NCI-H748 (cell line): Measurements from ENCODE around the gene GRID1.
"Not testable (repeated sequence)": the region's sequence is repeated elsewhere in the genome, so short reads cannot be mapped to it uniquely, and the experiment has no call there.

ENCODE experiments used
- DNase-seq: peaks from one replicate; lab custom pipeline; 2025; ENCODE audit not compliant: unreplicated experiment; lab: John Stamatoyannopoulos, UW

Gene GRID1

DNA sequence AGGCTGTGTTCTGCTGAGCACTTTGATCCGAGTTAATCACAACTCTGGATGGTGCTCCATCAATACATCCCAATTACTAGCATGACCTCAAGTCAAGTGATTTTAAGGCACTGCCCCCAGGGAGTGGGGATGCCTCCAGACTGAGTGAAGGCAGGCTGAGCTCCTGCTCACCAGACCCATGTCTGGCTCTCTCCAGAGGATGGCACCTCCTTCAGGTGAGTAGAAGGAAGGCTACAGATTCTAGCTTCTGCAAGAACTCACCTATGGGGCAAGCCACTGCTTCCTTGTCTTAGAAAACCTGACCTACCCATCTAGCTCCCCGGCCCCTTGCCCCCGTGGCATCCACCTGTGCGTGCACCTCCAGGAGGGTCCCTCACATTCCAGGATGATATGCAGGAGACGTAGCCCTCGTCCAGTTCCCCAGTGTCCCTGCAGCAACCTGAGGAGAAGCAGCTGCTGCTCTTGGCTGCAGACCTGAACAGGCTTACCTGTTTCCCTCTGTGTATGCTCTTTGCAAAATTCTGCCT lies 390.3 kb downstream of the GRID1 start:
- DNase-seq: no peak

DNA sequence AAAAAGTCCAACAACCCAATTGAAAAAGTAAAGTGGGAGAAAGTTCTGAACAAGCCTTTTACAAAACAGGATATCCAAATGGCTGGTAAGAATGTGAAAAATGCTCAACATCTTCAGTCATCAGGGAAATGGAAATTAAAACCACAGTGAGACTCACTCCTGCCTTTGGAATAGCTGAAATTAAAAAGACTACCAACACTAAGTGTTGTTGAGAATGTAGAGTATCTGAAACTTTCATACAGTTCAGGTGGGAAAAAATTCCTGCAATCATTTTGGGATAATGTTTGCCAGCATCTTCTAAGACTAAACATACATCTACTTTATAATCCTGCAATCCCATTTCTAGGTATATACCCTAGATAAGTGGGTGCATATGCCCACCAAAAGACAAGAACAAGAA lies 395.1 kb downstream of the GRID1 start:
- no peak for DNase-seq

DNA sequence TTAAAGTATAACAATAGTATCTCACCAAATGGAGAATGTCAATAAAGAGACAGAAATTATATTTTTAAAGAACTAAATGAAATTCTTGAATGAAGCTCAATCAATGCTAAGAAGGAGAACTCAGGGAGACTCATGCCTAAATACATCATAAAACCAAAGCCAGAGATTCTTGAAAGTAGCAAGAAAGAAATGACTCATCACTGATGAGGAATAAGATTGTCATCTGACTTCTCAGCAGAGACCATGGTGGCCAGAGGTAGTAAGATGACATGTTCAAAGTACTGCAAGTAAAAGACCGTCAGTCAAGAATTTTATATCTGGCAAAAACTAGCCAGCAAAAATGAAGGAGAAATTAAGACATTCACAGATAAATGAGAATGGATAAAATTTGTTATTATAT lies 399.0 kb downstream of the GRID1 start:
- no peak for DNase-seq

DNA sequence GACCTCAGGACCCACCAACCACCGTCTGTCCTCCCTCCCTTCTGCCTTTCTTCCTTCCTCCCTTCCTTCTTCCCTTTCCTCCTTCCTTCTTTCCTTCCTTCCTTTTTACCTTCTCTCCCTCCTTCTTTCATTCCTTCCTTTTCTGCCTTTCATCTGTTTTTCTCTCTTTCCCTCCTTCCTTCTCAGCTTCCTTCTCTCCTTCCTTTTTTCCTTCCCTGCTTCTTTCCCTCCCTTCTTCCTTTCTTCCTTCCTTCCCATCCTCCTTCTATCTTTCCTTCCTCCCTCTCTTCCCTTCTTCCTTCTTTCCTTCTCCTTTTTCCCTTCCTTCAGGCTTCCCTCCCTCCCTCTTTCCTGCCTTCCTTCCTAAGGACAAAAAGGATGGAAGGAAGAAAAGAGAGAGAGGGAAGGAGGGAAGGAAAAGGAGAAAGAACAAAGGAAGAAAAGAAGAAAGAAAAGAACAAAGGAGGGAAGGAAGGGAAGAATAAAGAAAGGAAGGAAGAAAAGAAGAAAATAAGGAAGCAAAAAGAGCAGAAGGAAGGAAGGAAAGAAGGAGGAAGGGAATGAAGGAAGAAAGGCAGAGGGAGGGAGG lies 405.0 kb downstream of the GRID1 start:
- DNase-seq: no peak

DNA sequence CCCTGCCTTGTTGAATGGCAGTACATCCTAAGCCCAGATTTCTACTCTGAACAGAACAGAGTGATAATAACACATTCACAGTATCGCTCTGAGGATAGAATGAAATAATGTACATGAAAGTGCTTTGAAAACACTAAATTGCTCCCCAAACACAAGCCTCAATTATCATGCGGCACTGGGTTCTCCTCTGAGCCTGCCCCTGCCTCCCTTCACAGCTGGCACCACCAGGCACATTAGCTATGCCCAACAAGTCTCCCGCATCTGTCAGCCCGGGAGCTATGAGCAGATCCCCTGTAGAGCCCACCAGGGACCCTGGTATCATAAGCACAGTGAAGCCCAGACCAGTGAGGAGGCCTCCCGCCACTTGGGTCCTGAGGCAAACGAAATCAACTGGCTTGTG lies 405.5 kb downstream of the GRID1 start:
- peak; percentile 18 for DNase-seq

DNA sequence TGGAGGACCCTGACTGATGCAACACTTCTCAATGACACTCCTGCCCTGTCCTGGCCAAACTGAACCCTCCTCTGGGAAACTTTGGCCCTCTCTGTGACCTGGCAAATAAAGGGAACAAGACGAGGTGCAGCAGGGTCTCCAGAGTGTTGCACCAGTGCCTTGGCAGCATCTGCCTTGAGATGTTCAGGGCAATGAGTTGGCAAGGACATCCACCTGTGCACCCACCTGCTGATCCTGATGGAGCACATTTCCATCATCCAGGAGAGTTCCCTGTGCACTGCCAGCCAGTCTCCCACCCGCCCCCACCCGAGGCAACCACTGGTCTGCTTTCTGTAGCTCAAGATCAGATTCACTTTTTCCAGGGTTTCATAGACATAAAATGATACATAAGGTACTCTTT lies 407.4 kb downstream of the GRID1 start:
- DNase-seq: no peak

DNA sequence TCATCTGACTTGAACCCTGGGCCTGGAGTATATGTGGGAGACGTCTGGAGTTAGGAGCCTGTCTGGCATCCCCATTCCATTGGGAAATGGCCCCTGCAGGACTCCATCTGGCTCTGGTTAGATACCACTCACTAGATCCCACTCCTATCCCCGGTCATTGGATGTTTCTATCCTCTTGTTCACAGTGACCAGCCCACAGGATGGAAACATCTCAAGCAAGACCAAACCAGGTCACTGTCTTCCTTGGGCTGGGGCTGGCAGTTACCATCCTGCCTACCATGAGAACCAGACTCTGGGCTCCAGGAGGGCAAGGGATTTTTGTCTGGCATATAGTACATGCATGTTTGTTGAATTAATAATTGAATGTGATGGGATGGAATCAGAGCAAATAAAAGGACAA lies 415.7 kb downstream of the GRID1 start:
- DNase-seq: no peak

DNA sequence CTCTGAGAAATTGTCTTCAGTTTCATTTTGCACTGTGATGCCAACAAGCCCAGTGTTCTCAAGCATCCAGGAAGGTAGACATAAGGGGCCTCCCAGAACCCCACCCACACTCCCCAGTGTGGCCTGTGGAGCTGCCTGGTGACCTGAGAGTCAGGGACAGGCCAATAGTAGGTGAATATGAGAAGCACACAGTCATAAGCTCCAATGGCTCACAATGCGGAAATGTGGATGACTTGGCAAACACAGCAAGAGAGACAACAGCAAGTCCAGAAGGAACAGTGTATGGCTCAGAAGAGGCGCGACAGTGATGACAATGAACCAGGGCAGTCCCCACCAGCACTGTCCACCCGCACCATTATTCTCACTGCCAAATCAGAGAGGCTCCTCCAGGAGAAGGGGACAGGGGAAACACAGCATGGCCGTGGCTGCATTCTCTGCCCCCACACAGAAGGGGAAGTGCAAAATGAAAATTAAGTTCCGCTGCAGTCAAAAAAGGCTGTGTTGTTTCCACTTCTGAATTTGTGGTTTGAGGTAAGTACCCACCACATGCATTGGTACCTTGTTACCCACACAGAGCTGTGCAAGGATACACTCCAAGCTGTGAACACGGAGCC lies 419.8 kb downstream of the GRID1 start:
- no peak for DNase-seq

DNA sequence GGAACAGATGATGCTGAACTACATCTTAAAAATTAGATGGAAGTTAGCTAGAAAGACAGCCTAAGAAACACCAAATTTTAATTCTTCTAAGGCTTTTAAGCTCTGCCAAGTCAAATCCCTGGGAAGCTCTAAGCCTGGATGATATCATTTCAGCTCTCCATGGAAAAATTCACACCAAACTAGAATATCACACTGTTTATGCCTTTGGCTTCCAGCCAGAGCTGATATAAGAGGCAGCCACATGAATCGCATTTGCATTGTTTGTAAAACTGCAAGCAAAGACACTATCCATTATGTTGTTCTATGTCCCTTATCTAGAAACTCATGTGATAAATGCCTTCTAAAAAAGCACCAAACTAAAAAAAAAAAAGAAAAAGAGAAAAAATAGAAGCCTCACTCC lies 430.4 kb downstream of the GRID1 start:
- DNase-seq: no peak

DNA sequence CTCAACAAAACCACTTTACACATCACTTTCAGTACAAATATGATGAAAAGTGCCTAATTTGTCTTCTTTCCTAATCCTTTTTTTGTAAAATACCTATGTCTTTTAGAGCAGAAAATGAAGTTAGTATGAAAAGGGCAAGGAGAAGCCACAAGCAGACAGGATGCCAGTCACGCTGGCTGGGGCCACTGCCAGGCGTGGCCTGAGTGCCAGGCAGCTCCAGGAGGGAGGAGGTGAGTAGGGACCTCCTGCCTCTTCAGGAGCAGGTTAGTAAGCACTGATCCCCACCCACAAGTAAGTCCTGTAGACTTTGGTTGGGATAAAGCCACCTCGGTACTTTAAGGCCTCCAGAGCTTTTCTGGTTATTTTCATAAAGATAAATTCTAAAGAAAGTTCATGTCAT lies 432.0 kb downstream of the GRID1 start:
- DNase-seq: no peak

DNA sequence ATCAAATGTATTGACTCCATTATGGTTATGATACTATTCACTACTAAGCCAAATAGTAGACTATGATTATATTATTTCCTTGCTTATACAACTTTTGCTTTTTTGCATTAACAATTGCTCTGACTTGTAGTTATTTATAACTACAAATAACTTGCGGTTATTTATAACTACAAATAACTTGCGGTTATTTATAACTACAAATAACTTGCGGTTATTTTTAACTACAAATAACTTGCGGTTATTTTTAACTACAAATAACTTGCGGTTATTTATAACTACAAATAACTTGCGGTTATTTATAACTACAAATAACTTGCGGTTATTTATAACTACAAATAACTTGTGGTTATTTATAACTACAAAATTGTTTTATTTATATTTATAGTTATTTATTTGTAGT lies 436.6 kb downstream of the GRID1 start:
- DNase-seq: not testable (repeated sequence)

DNA sequence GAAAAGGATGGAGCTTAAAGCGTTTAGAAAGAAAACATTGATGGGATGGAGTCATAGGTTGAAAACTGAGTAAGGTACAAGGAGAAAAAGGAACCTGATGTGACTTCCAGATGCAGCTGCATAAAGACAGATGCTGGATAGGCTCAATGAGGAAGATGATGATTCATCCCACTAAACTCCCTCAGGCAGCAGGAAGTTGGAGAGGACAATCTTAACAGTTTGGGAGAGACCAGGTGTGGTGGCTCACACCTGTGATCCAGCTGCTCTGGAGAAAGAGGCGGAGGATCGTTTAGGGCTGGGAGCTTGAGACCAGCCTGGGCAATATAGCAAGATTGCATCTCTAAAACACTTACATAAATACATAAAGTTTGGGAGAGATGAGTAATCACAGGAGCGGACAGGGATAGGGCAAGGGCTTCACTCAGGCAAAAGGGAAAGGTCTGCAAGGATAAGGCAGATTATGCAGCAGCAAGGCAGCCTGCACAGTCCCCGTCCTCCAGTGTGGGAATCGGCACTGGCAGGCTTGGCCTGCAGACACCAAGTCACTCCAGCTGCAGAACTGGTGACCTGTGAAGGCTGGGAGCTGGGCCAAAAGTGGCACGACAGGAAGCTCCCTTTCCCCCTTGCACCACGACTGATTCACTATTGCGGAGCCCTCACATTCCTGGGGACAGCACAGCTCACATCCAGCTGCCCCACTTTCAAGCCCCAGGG lies 438.5 kb downstream of the GRID1 start:
- no peak for DNase-seq

DNA sequence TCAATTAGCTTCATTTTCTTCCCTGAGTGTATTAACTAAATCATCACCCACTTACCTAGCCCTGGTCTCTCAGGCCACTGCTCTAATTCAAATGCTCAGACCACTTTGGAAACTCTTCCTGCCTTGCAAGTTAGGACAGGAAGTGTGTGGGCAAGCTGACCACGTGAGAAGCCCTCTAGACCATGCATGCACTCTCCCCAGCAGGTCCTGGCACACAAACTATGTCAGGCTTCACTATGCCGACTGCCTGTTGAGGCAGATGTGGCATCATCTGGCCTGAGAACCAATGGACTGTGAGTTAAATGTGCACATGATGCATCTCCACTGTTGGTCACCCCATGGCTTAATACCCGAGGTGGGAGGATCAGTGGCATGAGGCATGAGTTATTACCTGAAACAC lies 439.6 kb downstream of the GRID1 start:
- no peak for DNase-seq

DNA sequence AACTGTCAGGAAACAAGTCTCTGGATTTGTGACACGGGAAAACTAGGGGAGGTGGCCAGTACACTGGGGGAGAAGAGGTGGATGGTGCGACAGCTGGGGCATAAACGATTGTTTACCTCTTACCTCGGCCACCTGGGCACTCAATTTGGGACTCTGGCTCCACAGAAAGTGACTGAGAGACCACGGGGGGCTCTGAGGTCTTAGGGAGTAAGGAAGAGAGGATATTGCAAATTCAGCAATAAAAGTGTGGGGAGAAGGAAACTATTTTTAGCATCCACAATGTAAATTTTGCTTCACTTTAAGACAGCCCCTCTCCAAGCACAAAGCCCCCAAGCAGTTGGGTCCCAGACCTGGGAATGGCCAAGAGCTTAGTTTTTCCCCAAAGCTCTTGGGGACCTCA lies 440.5 kb downstream of the GRID1 start:
- no peak for DNase-seq

DNA sequence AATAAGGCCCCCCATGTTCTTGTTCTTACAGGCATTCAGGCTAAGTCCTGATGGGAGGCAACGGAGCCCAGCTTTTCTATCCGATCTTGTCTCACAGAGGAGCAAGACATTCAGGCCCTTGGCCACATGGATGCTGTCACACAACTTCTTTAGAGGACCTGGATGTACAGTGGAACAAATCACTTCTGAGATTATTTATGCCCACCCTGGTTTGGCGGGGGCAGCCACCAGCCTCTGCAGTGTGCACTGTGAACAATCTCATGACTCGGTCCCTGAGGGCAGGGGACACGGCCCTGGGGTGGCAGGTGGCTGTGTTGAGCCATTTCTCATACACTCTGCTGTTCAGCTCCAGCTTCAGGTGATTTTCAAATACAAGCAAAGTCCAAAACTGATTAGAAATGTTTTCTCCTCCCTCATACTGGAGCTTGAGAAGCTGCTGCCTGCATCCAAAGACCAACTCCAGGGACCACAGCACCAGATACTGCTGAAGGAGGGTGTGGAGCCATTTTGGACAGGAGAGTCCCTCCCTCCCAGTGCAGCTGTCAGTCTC lies 441.3 kb downstream of the GRID1 start:
- DNase-seq: no peak

DNA sequence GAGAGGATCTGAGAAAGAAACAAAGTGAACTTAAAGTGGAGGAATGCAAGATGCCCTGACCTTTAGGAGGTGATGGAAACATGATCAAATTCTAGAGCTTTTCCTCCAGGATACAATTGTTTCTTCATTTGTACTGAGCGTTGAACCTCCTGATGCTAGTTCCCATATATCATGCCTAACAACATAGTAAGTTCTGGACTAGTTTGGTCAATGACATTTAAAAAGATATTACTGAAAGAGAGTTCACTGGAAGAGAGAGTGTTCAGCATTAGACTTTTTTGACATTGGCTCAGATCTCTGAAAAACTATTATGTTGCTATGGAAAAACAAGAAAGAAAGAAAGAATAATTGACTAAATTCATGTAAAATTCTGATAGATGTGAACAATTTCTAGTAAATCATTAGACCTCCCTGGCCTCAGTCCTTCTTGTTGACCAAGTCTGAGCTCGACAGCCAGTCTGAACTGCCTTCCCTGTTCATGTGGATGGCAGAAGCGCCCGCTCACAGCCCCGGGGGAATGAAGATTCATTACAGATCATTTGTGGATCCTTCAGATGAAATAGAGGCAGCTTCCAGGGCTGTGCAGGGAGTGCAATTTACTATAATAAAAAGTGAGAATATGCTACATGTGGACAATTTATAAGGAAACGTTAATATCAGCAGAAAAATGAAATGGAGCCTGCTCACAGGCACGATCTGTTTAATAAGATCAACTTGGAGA lies 442.1 kb downstream of the GRID1 start:
- no peak for DNase-seq

DNA sequence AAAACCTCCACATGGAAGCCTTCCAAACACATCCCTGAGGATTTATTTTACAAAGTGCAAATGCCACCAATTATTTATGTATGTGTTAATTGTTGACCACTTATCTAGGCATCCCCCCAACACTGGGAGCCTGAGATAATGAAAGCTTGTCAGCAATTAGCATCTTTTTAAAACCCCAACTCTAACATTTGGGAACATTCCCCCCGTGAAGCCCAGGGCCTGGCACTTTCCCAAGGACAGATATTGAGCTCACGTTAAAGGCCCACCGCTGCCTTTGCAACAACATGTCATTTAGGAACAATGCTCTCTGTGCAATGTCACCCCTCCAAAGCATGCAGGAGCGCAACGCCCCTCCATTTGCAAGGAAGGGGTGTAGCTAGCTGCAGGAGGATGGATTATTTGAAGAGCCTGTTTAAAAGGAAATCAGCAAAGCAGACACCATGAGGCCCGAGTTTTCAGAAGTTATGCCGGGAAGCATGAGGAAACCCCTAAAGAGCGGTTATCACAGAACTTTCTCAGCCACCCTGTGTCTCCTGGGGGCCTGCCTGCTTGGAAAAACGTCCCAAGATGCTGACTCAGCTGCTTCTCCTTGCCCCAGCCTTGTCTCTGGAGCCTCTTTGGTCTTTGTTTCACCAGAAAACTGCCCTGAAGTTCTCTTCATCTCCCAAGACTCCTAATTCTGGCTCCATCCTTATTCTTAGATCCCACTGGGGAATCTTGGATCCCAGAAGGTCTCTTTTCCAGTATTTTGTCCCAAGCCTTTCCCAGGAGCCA lies 444.1 kb downstream of the GRID1 start:
- no peak for DNase-seq

DNA sequence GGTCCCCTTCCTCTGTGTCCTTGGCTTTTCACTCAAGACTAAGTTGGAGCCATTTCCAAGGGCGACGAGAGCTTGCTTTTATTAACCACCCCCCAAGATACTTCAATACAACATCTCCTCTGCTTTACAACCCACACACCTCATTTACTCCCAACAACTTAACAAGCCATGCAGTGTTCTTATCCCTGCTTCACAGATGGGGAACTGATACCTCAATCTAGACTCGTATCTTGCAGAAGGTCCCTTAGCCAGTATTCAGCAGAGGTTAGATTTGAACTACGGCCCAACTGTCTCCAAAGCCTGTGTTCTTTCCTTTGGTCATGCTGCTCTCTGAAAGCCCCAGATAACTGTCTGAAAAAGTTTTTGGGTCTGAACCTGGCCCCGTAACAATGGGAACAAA lies 444.8 kb downstream of the GRID1 start:
- no peak for DNase-seq

DNA sequence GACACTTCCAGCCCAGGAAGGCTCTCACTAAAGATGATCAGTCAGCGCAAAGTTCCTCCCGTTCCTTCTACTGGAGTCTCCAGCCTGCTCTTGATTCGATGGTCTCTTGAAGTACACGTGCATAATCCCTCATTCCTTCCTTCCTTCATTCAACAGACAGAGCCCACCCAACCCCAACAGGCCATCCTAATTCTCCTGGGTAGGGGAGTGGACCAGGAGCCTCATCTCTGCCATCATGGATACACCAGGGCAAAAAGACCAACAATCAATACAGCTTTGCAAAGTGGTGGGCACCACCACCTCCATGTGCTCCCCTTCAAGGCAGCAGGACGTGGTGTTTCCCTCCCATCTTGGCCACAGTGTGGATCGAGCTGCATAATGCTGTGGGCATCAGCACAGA lies 446.3 kb downstream of the GRID1 start:
- no peak for DNase-seq

DNA sequence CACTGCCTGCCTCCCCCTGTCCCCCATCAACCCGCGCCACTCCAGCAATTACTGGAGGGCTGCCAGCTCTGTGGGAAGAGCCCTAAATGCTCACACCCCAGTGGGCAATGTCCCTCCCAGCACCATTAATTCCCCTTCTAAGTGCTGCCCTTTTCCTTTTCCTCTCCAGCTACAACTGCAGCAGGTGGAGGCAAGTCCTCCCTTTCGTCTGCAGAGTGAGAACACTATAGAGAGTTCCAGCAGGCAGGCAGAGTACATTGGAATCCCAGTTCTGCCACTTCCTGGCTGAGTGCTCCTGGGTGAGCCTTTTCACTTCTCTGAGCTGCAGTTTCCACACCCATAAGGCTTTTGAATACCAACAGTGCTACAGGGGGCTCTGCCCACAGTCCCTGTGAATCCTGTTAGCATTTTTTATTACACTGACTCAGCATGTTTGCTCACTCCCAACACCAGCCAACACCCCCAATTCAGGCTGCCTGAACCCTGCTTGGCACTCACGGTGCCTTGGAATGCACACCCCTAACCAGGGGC lies 447.0 kb downstream of the GRID1 start:
- DNase-seq: peak; percentile 80

DNA sequence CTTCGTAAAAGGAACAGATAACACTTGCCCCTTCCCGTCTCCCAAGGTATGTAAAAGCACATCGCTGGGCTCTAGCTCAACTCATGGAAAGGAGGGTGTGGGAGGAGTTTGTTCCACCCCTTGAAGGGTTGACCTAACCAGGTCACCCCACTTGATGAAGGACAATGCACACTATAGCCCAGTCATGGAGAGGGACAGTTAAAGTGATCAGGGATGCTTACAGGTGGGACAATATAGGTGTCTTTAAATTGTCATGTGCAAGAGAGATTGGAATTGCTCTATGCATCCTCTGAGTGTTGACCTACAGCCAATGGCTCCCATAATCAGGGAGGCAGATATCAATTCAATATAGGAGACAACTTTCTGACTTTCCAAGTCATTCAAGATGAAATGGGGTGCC lies 448.2 kb downstream of the GRID1 start:
- no peak for DNase-seq
